ENCODE results near the gene NOTCH1.

Gene NOTCH1

GRCh38 chr9:136463578-136463977 lies 82.3 kb downstream of the NOTCH1 start:
- no peak for DNase-seq (ENCODE audit: low spot score)

DNA sequence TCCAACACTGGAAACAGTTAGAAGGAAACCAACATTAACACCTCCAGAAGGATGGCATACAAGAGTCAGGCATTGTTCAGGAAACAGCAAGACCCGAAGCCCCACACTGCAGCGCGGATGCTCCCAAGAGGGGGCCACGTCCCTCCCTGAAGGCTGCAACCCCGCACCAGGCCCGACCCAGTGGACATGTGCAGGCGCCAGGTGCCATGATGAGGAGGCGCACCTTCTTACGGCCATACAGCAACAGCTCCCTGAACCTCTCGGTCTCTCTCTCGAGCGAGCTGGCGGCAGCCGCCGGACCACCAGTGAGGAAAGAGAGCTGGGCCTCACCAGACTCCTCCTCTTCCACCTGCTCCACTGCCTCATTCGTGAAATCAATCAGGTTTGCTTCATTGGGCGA lies 83.2 kb downstream of the NOTCH1 start:
- DNase-seq (ENCODE audit: low spot score), result no peak

DNA sequence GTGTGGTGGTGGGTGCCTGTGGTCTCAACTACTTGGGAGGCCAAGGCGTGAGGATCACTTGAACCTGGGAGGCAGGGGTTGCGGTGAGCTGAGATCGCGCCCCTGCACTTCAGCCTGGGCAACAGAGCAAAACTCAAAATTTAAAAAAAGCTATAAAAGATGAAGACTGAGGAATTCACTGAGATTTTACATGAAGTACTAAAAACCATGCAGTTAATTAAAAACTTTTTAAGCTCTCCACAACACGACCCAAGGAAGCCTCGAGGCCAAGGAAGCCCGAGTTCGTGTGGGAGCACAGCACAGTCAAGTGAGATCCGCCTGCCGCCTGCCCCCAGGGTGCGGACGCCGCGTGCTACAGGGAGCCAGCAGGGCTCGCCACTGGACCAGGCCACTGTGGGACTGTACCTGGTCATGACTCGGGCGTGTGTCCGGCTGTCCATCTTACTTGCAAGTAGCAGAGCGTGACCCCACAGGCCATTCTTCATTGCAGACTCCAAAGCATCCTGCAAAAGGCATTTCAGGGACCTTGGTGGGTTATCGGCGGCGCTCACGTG lies 85.0 kb downstream of the NOTCH1 start:
- no peak for DNase-seq (ENCODE audit: low spot score)

GRCh38 chr9:136459425-136459824 lies 86.4 kb downstream of the NOTCH1 start:
- no peak for DNase-seq (ENCODE audit: low spot score)

- no peak for DNase-seq (ENCODE audit: low spot score)
Measured at GRCh38 chr9:136457326-136457725, 88.5 kb downstream of the NOTCH1 start.

- no peak for DNase-seq (ENCODE audit: low spot score)
Measured at GRCh38 chr9:136456258-136456657, 89.6 kb downstream of the NOTCH1 start.

DNA sequence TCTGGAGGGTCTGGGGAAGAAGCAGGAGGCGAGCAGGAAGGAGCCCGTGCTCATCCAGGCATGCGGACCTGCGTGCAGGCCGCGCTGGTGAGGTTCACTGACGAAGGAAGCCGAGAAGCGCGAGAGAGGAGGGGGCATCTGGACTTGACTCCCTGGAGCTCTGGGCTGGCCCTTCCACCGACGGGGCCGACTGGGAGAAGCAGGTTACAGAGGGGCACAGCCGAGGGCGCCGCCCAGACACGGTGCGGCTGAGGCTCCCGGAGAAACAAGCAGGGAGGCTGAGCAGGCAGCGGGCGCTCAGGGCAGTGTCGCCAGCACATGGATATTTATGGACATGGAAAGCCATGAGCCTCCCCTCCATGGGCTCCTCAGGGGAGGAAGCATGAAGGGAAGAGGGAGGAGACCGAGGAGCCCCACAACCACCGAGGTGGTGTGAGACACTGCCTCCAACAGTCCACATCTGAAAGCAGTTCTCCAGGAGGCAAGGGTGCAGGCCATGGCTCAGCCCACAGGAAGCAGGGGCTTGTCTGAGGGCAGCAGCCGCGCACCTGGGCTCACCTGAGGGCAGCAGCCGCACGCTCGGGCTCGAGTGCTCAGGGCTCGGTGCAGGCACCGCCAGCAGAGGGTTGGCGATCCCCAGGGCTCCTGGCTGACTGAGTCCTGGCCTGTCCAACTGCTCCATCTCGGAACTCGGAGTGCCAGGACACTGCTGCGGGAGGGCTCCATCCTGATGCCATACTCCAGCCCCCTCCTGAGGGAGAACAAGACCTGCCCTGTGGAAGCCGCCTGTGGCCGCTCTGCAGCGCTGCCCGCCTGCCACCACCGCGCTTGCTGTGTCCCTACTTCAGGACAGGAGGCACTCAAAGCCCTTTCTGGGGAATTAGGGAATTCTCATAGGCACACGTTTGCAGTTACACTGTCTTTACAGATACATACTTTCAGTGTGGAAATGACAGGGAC lies 90.5 kb downstream of the NOTCH1 start:
- no peak for DNase-seq (ENCODE audit: low spot score)

DNA sequence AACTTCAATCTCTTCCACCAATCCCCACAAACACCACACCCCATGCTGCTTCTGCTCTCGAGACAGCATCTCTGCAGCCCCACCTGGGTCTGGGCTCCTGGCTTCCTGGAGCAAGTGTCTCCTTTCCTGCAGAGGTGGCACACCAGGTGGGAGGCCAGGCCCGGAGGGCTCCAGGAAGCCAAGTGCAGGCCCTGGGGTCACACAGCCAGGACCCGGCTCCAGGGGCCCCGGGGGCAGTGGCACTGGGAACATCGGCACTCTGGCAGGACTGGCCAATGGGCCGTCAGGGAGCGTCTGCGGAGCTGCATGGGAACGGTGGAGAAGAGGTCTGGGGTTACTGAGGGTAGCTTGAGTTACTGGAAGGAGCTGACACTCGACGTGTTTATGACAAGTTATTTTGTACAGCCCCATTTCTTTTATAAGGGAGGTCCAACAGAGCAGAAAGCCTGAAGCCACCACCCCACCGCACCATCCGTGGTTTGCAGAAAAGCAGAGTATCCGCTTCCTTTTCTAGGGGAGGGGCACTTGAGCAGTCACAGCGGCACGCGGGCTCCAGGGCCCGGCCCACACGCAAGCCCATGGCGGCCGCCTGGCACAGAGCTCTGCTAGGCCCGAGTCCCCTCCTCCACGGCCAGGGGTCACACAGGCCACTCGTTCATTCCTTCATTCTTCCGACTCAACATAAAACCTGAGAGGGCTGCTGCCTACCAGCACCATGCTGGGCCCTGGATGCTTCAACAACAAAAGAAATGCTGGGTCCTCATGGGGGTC lies 91.6 kb downstream of the NOTCH1 start:
- no peak for DNase-seq (ENCODE audit: low spot score)

DNA sequence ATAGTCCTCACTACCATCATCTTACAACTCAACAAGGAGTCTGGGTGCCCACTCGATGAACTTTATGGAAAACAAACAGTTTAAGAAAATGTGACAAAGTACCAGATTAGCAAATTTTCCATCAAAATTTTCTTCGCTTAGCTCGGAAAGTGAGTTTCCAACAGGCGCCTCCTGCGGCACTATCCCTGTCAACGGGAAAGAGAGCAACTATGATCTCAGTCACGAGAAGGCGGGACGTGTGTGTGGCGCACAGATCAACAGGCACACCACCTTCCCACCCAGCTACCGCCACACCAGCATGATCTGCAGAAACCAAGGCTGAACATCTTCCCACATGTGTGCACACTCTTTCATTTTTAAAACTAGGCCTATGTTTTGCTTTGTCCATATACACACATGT lies 92.5 kb downstream of the NOTCH1 start:
- no peak for DNase-seq (ENCODE audit: low spot score)

DNA sequence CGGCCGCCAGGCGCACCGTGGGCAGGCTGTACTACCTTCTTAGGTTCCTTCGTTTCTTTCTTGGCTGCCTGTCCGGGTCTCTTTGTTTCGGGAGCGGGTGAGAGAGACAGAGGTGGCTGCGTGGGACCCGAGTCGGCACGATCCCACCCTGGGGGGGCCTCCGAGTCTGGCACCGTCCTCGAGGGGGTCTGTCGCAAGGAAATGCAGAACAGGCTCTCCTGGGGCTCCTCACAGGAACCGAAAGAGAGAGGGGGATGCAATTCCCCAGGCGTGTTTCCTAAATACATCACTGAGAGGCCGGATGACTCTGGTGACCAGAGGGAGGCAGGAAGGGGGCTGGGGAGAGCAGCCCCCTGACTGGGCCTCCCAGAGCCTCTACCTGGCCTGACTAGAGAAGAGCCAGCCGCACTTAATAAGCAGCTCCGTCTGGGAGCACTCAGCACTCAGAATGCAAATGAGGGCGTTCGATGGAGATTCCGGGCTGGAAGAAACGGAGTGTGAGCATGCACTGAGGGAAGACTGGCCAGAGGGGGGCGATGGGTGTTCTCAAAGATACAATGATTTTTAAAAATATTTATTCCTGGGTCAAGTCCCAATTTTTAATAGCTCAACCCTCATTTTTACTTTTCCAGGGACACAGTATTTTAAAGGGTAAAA lies 94.5 kb downstream of the NOTCH1 start:
- no peak for DNase-seq (ENCODE audit: low spot score)

- no peak for DNase-seq (ENCODE audit: low spot score)
Measured at GRCh38 chr9:136448655-136449054, 97.2 kb downstream of the NOTCH1 start.

- no peak for DNase-seq (ENCODE audit: low spot score)
Measured at GRCh38 chr9:136447173-136447778, 98.6 kb downstream of the NOTCH1 start.

- no peak for DNase-seq (ENCODE audit: low spot score)
Measured at GRCh38 chr9:136445799-136446198, 100.0 kb downstream of the NOTCH1 start.

All from germinal center (tissue), 1 donor.